ENCODE measurements around the gene TKTL1.

DNA sequence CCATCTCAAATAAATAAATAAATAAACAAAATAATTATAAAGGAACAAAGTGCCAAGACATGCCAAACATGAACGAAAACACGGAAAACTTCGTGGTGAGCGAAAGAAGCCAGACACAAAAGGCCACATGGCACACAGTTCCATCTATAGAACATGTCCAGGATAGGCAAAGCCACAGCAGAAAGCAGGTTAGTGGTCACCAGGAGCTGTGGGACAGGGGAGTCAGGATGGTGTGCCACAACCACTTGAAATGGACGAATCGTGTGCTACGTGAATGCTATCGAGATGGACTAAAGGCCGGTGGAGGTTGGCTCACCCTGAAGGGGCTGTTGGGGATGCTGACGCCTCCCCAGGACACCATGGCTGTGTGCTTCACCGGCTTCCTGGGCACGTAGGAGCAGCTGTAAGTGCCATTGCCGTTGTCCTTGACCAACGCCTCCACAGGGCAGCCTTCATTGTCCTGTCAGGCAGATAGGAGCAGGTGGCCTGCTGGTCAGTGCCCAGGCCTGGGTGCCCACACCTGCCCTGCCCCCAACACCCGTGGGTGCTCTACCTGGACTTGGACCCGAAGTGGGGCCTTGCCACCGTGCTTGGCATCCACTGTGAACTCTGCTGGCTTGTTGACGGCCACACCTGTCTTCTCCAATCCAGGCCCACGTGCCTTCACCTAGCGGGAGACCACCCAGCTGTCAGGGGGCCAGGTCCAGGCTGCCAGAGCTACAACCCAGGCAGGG, 68.3 kb downstream of the TKTL1 start:
- TF ChIP-seq, protein P1, sequence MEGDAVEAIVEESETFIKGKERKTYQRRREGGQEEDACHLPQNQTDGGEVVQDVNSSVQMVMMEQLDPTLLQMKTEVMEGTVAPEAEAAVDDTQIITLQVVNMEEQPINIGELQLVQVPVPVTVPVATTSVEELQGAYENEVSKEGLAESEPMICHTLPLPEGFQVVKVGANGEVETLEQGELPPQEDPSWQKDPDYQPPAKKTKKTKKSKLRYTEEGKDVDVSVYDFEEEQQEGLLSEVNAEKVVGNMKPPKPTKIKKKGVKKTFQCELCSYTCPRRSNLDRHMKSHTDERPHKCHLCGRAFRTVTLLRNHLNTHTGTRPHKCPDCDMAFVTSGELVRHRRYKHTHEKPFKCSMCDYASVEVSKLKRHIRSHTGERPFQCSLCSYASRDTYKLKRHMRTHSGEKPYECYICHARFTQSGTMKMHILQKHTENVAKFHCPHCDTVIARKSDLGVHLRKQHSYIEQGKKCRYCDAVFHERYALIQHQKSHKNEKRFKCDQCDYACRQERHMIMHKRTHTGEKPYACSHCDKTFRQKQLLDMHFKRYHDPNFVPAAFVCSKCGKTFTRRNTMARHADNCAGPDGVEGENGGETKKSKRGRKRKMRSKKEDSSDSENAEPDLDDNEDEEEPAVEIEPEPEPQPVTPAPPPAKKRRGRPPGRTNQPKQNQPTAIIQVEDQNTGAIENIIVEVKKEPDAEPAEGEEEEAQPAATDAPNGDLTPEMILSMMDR (conservative IDR thresholded peaks at IDR 0.05 in 1 of 2, IDR thresholded peaks at IDR 0.05 in 1 of 2; ENCODE audit: low read depth in 1 of 2, low read length in 2 of 2): no peak
- no peak for TF ChIP-seq EZH2 (IDR thresholded peaks at IDR 0.05; ENCODE audit: low read length, missing control alignments)

All from fibroblast of lung (primary cell).